Effector memory CD4-positive, alpha-beta T cell (primary cell): ENCODE measurements around the gene EPN2.

Experiments used
- DNase-seq, 3 donors: peaks; one replicate each; pipeline ENCODE4 v3.0.0-alpha.2; 2020
- H3K27ac ChIP-seq: 2 replicates; pipeline ENCODE4 v1.7.0; 2013; ENCODE audit warnings: mild to moderate bottlenecking, low read length, moderate library complexity; ENCODE audit not compliant: insufficient read depth, poor library complexity, severe bottlenecking
- H3K27me3 ChIP-seq: replicated peaks from 2 replicates; pipeline ENCODE4 v1.7.0; 2013; ENCODE audit warnings: mild to moderate bottlenecking, low read length; ENCODE audit not compliant: insufficient read depth, control insufficient read depth, poor library complexity, severe bottlenecking
- H3K36me3 ChIP-seq: 2 replicates; pipeline ENCODE4 v1.7.0; 2013; ENCODE audit warnings: mild to moderate bottlenecking, low read length, moderate library complexity; ENCODE audit not compliant: control insufficient read depth, insufficient read depth
- H3K4me1 ChIP-seq: 2 replicates; pipeline ENCODE4 v1.7.0; 2013; ENCODE audit warnings: low read length, mild to moderate bottlenecking; ENCODE audit not compliant: control insufficient read depth, insufficient read depth, poor library complexity, severe bottlenecking
- H3K4me3 ChIP-seq: 2 replicates; pipeline ENCODE4 v1.7.0; 2013; ENCODE audit warnings: low read length, low read depth, mild to moderate bottlenecking; ENCODE audit not compliant: insufficient read depth, poor library complexity, severe bottlenecking
- H3K9me3 ChIP-seq: 2 replicates; pipeline ENCODE4 v1.7.0; 2013; ENCODE audit warnings: mild to moderate bottlenecking, low read length, moderate library complexity; ENCODE audit not compliant: control insufficient read depth

Gene EPN2

GRCh38 chr17:19316761-19317358 is 79.7 kb downstream of the EPN2 start:
- Histone ChIP-seq H3K9me3 (no peaks in the 10 kb centered on the region), H3K4me3 (no peak overlapping the region), H3K4me1 (no peaks in the 10 kb centered on the region), H3K27ac (no peak overlapping the region), H3K27me3 (no peaks in the 10 kb centered on the region), H3K36me3 (no peaks in the 10 kb centered on the region)
- DNase-seq = no peak

GRCh38 chr17:19317359-19318095 is 80.4 kb downstream of the EPN2 start:
- Histone ChIP-seq H3K9me3 (no peaks in the 10 kb centered on the region), H3K27ac (no peak overlapping the region), H3K27me3 (no peaks in the 10 kb centered on the region), H3K4me3 (no peak overlapping the region), H3K36me3 (no peaks in the 10 kb centered on the region), H3K4me1 (no peaks in the 10 kb centered on the region)
- DNase-seq = no peak

- Histone ChIP-seq H3K27ac (no peak overlapping the region), H3K4me3 (no peak overlapping the region), H3K4me1 (no peaks in the 10 kb centered on the region), H3K36me3 (no peaks in the 10 kb centered on the region), H3K27me3 (no peaks in the 10 kb centered on the region), H3K9me3 (no peaks in the 10 kb centered on the region)
- DNase-seq = no peak
Observed at GRCh38 chr17:19318611-19319010, 81.4 kb downstream of the EPN2 start.

GRCh38 chr17:19319771-19320505 is 82.8 kb downstream of the EPN2 start:
- no peaks in the 10 kb centered on the region for H3K9me3 ChIP-seq
- H3K4me1 ChIP-seq = no peaks in the 10 kb centered on the region
- DNase-seq = no peak
- no peaks in the 10 kb centered on the region for H3K27me3 ChIP-seq
- H3K27ac ChIP-seq = no peak overlapping the region
- no peaks in the 10 kb centered on the region for H3K36me3 ChIP-seq
- no peak overlapping the region for H3K4me3 ChIP-seq

GRCh38 chr17:19320876-19321275 is 83.7 kb downstream of the EPN2 start:
- Histone ChIP-seq H3K27me3 (no peaks in the 10 kb centered on the region), H3K9me3 (no peaks in the 10 kb centered on the region), H3K4me3 (no peak overlapping the region), H3K36me3 (no peaks in the 10 kb centered on the region), H3K27ac (no peak overlapping the region), H3K4me1 (no peaks in the 10 kb centered on the region)
- no peak for DNase-seq

- H3K27ac ChIP-seq = no peak overlapping the region
- no peak overlapping the region for H3K4me3 ChIP-seq
- DNase-seq = no peak
- H3K9me3 ChIP-seq = no peaks in the 10 kb centered on the region
- H3K36me3 ChIP-seq = no peaks in the 10 kb centered on the region
- H3K4me1 ChIP-seq = no peaks in the 10 kb centered on the region
- no peaks in the 10 kb centered on the region for H3K27me3 ChIP-seq
Observed at GRCh38 chr17:19321481-19322128, 84.4 kb downstream of the EPN2 start.

GRCh38 chr17:19322129-19322505 is 85.0 kb downstream of the EPN2 start:
- Histone ChIP-seq H3K27ac (no peak overlapping the region), H3K4me1 (no peaks in the 10 kb centered on the region), H3K9me3 (no peaks in the 10 kb centered on the region), H3K36me3 (no peaks in the 10 kb centered on the region), H3K27me3 (no peaks in the 10 kb centered on the region), H3K4me3 (no peak overlapping the region)
- no peak for DNase-seq

GRCh38 chr17:19322861-19323260 is 85.7 kb downstream of the EPN2 start:
- H3K4me3 ChIP-seq = no peak overlapping the region
- H3K4me1 ChIP-seq = no peaks in the 10 kb centered on the region
- no peak for DNase-seq
- no peaks in the 10 kb centered on the region for H3K27me3 ChIP-seq
- no peak overlapping the region for H3K27ac ChIP-seq
- no peaks in the 10 kb centered on the region for H3K9me3 ChIP-seq
- H3K36me3 ChIP-seq = no peaks in the 10 kb centered on the region

- Histone ChIP-seq H3K4me3 (no peak overlapping the region), H3K4me1 (no peaks in the 10 kb centered on the region), H3K36me3 (no peaks in the 10 kb centered on the region), H3K27me3 (no peaks in the 10 kb centered on the region), H3K27ac (no peak overlapping the region), H3K9me3 (no peaks in the 10 kb centered on the region)
- no peak for DNase-seq
Observed at GRCh38 chr17:19325542-19325941, 88.4 kb downstream of the EPN2 start.
